Activated CD8-positive, alpha-beta memory T cell treated with anti-CD3 and anti-CD28 coated beads for 24 hours (primary cell): ENCODE measurements around the gene TIMM23.
A peak's percentile ranks its signal among the peaks of the same experiment; 100 is the strongest.
"Not testable (repeated sequence)": the region's sequence is repeated elsewhere in the genome, so short reads cannot be mapped to it uniquely, and the experiment has no call there.

Source experiments
- DNase-seq: peaks from one replicate; pipeline ENCODE4 v3.0.0-alpha.2; 2020

The TIMM23 gene

GRCh38 chr10:45997994-45998763 is 25.9 kb downstream of the TIMM23 start:
- no peak for DNase-seq

DNA sequence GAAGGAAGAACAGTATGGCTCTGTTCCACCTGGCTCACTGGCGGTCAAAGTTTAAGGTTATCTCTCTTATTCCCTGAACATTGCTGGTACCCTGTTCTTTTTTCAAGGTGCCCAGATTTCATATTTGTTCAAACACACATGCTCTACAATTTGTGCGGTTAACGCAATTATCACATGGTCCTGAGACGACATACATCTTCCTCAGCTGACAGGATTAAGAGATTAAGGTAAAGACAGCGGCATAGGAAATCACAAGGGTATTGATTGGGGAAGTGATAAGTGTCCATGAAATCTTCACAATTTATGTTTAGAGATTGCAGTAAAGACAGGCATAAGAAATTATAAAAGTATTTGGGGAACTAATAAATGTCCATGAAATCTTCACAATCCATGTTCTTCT is 27.7 kb downstream of the TIMM23 start:
- not testable (repeated sequence) for DNase-seq

DNA sequence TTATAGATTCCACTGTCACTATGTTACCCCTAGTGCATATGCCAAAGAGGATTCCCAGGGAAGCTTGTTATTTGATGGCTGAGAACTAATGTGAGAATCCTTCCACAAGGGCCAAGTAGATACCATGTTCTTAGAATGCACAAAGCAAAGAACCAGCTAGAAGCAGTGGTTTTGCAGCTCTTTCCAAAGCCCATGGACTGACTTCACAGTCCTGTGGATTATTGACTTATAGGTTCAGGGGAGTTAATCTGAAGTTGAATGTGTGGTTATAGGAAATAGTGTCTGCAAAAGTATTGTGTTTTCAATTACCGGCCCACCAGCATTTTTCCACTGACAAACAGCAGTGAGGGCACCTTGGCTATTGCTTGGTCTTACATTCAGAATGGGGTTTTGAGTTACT is 28.2 kb downstream of the TIMM23 start:
- no peak for DNase-seq

DNA sequence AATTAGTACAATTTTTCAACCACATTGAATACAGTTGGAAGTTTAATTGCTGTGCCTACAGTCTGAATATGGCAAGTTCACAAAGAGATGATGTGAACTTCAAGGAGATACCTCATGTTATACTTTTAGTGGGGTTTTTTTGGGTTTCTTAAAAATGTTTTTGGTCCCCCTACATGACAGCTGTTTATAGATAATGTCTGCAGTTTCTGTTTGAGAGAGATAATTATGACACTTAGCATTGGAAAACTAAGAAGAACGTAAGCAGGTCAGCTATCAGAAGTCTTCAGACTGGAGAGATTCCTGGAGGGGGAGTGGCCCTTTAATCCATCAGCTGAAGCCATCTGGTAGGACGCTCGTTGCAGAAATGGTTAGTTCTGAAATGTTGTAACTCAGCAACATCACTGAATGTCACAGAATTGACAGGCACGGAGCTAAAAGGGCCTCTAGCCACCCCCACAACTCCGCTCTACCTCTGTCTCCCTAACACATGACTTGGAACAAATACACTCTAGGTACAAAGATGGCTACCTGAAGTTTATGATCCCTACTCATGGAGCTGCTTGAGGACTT is 29.0 kb downstream of the TIMM23 start:
- no peak for DNase-seq

- not testable (repeated sequence) for DNase-seq
Observed at GRCh38 chr10:46002189-46002687, 29.9 kb downstream of the TIMM23 start.

DNA sequence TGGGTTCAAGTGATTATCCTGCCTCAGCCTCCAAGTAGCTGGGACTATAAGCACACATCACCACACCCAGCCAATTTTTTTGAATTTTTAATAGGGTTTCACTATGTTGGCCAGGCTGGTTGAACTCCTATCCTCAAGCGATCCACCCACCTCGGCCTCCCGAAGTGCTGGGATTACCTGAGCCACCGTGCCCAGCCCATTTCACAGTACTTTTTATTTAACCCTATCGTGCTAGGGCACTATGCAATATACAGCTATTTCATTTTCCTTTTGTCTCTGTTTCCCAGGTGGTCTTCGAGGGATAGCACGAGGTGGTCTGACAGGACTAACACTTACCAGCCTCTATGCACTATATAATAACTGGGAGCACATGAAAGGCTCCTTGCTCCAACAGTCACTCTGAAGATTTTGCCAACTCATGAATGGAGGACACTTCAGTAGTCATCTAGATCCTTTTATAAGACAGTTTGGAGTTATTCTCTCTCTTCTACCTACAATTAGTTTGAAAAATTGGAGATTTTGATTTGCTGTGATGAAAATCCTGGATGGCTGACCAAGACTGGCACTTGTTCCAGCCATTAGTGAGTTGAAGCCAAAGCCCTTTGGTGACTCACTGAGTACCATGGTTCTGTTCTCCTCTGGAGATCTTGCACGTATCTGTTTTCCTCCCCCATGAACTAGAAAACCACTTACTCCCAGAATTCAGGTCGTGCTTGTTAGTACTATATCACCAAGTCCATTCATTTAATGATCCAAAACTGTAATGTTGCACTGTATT is 30.8 kb downstream of the TIMM23 start:
- no peak for DNase-seq

GRCh38 chr10:46004963-46005362 is 32.7 kb downstream of the TIMM23 start:
- no peak for DNase-seq

DNA sequence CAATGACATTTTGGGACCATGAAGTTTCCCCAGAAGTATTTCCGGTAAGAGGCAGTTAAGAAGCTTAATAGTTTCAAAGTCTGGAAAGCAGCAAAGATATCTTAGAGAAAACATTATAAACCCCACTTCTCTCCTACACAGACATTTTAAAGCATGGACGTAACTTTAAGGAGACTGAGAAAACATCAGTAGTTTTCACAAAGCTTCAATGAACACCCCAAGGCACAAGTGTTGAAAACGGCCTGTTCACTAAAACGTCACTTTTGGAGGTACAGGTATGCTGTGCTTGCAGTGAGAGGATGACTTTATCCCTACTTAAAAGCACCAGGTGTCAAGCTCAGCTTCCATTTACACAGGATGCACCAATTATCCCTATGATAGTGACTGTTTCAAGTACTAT is 33.1 kb downstream of the TIMM23 start:
- DNase-seq, result no peak

- no peak for DNase-seq
Observed at GRCh38 chr10:46006219-46006618, 33.9 kb downstream of the TIMM23 start.

DNA sequence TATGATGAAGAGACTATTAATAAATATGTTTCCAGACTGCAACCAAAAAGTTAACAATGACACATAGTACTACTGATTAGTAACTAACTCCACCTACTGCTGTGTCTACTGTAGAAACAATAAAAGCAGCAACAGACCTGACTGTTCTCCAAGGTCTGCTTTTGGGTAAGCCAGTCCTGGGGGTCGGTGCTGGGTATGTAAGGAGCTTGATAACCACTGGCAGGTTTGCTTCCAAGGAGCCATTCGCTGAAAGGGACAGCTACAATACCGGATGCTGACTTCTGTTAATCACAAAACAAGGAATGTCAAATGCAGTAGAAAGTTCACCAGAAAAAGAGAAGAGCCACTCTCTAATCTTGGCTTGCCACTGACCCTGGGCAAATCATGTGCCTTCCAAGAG is 40.5 kb downstream of the TIMM23 start:
- no peak for DNase-seq

- no peak for DNase-seq
Observed at GRCh38 chr10:46014206-46014605, 41.9 kb downstream of the TIMM23 start.

GRCh38 chr10:46014683-46015405 is 42.6 kb downstream of the TIMM23 start:
- DNase-seq, result no peak

DNA sequence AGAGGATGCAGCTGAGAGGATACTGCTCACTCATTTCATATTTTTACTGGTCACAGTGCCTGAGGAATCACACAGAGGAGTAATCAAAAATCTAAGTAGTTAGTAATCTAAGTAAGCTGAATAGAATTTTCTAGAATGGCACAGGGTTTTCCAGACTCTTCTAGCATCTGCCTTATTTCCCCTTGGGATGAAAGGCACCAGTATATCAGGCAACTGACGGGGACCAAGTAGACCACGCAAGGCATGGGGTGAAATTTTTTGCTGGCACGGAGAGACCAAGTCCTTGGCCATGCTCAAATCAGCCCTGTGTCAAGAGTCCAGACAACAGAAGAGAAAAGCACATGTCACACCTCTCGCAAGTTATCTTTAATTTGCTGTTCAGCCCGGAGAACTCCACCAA is 43.9 kb downstream of the TIMM23 start:
- no peak for DNase-seq

DNA sequence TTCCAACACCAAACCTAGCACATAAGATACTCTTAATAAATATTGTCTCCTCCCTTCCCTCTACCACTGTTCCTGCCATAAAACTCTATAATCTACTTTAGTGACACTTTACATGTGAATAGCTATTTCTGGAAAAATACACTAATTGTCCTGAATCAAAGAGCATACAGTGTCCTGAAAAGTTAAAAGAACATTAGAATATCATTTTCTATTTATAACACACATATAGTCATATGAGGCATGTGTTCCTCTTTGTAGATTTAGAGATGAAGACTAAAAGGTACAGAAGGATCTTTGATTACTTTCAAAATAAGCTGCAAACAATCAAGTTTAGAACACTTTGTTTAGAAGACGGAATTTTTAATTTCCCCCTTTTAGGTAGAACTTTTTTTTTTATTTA is 44.5 kb downstream of the TIMM23 start:
- no peak for DNase-seq

GRCh38 chr10:46017733-46018132 is 45.4 kb downstream of the TIMM23 start:
- DNase-seq, result no peak

GRCh38 chr10:46018453-46019176 is 46.3 kb downstream of the TIMM23 start:
- DNase-seq, result no peak

DNA sequence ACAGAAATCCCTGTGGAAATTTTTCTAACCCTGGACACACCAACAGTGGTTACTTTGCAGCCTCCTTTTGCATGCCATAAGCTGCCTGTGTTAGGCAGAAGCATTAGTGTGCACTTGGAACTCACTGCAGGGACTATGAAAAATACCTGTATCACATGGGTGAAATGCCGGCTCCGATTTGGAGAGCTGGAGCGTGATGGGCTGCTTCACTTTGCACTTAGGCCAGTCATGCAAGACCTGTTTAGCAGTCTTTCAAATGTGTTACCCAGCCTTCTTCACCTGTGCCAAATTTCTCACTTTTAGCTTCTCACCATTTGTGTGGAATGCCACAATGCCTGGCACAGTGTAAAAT is 46.9 kb downstream of the TIMM23 start:
- DNase-seq, result no peak

GRCh38 chr10:46019569-46020343 is 47.5 kb downstream of the TIMM23 start:
- DNase-seq, result no peak

GRCh38 chr10:46020344-46020657 is 48.0 kb downstream of the TIMM23 start:
- DNase-seq, result no peak

DNA sequence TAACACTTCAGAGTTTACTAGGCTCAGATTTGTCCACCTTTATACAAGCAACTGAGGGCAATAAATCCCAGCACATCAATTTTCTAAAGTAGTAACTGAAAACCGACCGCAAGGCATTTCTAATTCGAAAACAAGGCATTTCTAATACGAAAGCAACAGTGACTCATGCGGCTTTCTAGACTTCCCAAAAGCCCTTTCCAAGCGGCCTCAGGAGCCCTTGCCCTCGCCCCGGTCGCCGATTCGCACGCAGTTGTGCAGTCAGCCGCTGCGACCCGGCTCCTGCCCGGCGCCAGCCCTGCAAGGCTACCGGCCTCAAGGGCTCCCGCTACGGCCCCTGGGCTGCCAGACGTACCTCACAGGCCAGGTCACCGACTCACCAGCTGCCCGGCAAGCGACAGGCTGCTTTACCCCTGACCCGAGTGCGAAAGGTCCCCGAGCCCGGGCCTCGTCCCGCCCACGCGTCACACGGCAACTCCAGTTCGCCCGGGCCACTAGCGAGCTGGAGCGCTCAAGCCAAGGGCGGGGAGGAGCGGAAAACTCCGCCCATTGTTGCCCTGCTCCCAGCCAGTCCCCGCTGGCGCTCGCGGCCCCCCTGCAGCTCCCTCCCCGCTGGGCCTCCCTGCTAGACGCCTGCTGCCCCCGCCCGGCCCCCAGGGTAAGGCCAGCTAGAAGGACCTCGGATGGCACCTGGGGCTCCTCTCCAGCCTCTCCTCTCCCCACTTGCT is 50.9 kb downstream of the TIMM23 start:
- peak; percentile 92 for DNase-seq

DNA sequence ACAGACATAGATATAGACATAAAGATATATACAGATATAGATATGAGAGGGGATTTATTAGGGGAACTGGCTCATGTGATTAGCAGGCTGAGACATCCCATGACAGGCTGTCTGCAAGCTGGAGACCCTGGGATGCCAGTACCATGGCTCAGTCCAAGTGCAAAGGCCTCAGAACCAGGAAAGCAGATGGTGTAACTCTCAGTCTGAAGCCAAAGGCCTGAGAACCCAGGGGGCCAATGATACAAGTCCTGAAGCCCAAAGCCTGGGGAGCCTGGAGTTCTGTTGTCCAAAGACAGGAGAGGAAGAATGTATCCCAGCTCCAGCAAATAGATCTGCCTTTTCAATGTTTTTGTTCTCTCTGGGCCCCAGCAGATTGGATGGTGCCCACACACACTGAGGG is 52.7 kb downstream of the TIMM23 start:
- DNase-seq, result no peak
